GM12892 (cell line): ENCODE data around the gene HYAL2.

Experiments
- DNase-seq: peaks from one replicate; pipeline ENCODE4 v3.0.0; 2011; ENCODE audit not compliant: insufficient read length
- FAIRE-seq: peaks from 2 replicates; lab custom pipeline; 2011; peaks lifted over from hg19 to GRCh38; lab: Jason Lieb, UNC
- POLR2A ChIP-seq: IDR thresholded peaks from 2 replicates; pipeline ENCODE4 v1.6.1; 2011; ENCODE audit warnings: low read depth, low read length, control low read depth
- POLR2AphosphoS5 ChIP-seq: IDR thresholded peaks from 2 replicates; pipeline ENCODE4 v1.6.1; 2011; ENCODE audit warnings: low read depth, low read length, control low read depth
- TAF1 ChIP-seq: IDR thresholded peaks from 2 replicates; pipeline ENCODE4 v1.6.1; 2011; ENCODE audit warnings: low read depth, mild to moderate bottlenecking, control low read depth, low read length, borderline replicate concordance

Gene HYAL2

GRCh38 chr3:50357481-50357880, 34.9 kb upstream of the HYAL2 start:
- FAIRE-seq = no peak
- TF ChIP-seq POLR2AphosphoS5 (no peak), TAF1 (no peak), POLR2A (no peak)
- no peak for DNase-seq

DNA sequence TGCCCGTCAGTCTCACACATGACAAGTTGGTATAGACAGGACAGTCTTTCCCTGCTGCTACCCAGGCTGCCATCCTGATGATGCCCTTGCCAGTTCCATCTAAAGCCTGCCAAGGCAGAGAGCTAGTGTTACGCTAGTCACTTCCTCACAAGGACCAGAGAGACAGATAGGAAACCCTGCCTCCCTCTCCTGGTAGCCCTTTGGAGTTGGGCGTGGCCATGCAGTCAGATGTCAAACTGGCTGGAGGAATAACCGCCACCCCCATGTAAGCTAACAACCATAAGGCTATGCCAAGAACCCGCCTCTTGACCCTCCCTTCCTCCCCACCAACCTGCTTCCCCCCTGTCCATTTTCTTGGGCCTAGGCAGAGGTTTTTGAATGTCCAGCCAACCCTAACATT, 34.0 kb upstream of the HYAL2 start:
- DNase-seq = no peak
- no peak for FAIRE-seq
- TF ChIP-seq POLR2A (0 out of 2 replicates have a peak, but pooled peaks have one; percentile 2), POLR2AphosphoS5 (no peak)

- no peak for FAIRE-seq
- DNase-seq = no peak
- peak; percentile 5; the same call in 1 of the 2 replicates for TF ChIP-seq POLR2A
- no peak for TF ChIP-seq TAF1
These were observed 33.4 kb upstream of the HYAL2 start for GRCh38 chr3:50355829-50356552.

DNA sequence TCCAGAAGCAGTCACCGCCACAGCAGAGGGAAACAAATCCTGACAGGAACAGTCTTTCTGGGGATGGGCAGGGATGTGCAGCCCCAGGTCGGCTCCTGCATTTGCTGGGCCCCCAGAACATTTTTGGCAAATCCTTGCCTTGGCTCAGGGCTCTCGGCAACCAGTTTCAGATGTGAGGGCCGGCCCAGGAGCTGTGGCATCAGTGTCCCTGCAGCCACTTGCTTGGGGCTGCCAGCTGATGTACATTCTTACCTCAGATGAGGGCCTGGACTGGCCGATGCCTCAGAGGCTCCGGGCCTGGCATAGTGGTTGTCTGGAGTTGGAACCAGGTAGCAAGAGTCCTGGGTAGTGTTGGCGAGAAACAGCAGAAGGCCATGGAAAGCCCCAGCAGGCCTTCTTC, 32.3 kb upstream of the HYAL2 start:
- TF ChIP-seq POLR2A (0 out of 2 replicates have a peak, but pooled peaks have one; percentile 4), TAF1 (no peak)
- FAIRE-seq (no peak), DNase-seq (no peak)

- no peak for FAIRE-seq
- TF ChIP-seq POLR2A = no peak
- TF ChIP-seq TAF1 = no peak
- no peak for TF ChIP-seq POLR2AphosphoS5
- no peak for DNase-seq
These were observed 31.7 kb upstream of the HYAL2 start for GRCh38 chr3:50354186-50354764.

DNA sequence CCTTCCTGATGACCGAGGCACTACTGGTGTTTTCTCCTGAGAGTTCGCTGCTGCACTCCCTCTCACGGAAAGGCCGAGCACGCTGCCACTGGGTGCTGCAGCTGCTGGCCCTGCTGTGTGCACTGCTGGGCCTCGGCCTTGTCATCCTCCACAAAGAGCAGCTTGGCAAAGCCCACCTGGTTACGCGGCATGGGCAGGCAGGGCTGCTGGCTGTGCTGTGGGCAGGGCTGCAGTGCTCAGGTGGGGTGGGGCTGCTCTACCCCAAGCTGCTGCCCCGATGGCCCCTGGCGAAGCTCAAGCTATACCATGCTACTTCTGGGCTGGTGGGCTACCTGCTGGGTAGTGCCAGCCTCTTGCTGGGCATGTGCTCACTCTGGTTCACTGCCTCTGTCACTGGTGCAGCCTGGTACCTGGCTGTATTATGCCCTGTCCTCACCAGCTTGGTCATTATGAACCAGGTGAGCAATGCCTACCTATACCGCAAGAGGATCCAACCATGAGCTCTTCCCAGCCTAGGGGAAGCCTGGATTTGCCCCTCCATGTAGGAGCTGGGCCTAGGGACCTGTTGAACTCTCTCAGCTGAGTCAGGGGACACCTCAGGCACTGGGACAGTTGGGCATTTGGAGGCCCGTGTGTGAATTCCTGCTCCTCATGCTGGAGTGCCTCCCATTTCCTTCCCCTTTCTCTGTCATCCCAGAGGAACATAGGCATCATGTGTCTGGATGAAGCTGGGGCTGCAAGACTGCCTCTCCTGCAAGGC, 30.9 kb upstream of the HYAL2 start:
- FAIRE-seq (no peak), DNase-seq (no peak)
- TF ChIP-seq POLR2A (peak; percentile 46), TAF1 (no peak)

DNA sequence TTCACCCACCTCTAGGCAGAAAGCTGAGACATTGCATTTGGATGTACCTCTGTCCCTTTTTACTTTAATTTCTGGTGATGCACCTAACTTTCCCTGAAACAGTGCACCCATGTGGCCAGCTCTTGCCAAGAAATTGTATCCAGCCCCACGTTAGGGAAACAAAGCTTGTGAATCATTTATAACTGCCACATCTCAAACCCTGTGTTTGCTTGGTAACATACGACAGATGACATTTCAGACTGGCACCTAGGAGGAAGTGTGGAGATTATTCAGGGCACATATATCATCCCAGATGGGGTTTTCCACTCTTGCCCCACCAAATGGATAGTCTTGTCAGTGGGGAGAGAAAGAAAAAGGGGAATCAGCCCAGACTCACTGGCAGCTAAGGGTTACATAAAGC, 30.2 kb upstream of the HYAL2 start:
- TF ChIP-seq TAF1 = no peak
- no peak for TF ChIP-seq POLR2AphosphoS5
- TF ChIP-seq POLR2A = no peak
- no peak for DNase-seq
- FAIRE-seq = no peak

- TF ChIP-seq TAF1 (no peak), POLR2AphosphoS5 (no peak), POLR2A (no peak)
- no peak for FAIRE-seq
- no peak for DNase-seq
These were observed 28.8 kb upstream of the HYAL2 start for GRCh38 chr3:50351323-50351697.

GRCh38 chr3:50350527-50351322, 28.2 kb upstream of the HYAL2 start, which contains the start of the genes CYB561D2 and NPRL2:
Gene CYB561D2, plus strand, starts transcription at chr3:50350862. Its CDS starts 572 bp downstream, at chr3:50351434.
Gene NPRL2, minus strand, starts transcription at chr3:50350775. Its CDS starts 123 bp downstream, at chr3:50350652.
- TF ChIP-seq TAF1 (peak; percentile 76), POLR2A (peak; percentile 97), POLR2AphosphoS5 (peak; percentile 94)
- DNase-seq (peak; percentile 99), FAIRE-seq (peak; percentile 99)

DNA sequence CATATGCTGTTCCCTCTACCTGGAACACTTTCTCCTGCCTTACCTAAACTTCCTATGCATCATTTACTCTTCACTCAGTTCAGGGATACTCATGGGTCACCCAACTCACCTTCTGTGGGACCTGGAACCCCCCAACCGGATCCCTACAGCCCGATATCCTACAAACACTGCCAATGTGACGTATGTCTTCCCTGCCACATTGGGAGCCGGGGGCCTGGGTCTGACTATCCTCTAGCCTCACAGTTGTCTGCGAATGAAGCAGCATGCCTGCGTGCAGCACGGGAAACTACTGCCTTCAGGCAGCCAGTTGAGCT, 27.6 kb upstream of the HYAL2 start:
- DNase-seq (no peak), FAIRE-seq (no peak)
- TF ChIP-seq TAF1 (no peak), POLR2AphosphoS5 (no peak), POLR2A (no peak)
